Astrocyte (in vitro differentiated cells and primary cell): ENCODE data around the gene WDR45B.

Experiments
- CTCF ChIP-seq: IDR thresholded peaks from 2 replicates; pipeline ENCODE4 v1.5.1; 2011; ENCODE audit warnings: low read depth, mild to moderate bottlenecking, inconsistent platforms, low read length, moderate library complexity; ENCODE audit not compliant: insufficient read depth
- EZH2 ChIP-seq: IDR thresholded peaks from 2 replicates; pipeline ENCODE4 v1.6.1; 2012; ENCODE audit warnings: mild to moderate bottlenecking, low read length, inconsistent platforms; ENCODE audit not compliant: insufficient read depth

GRCh38 chr17:82696916-82697807, 48.9 kb upstream of the WDR45B start:
- TF ChIP-seq CTCF (no peak), EZH2 (no peak)
